RWPE2 (cell line): ENCODE data around the gene SCTR.

Source experiments
- ATAC-seq: fragments of 200-7000 bp; cut with Tn5 transposase; 3 replicates; pipeline ENCODE4 v1.9.1; 2021; ENCODE audit warnings: low read depth
- DNase-seq: peaks from one replicate; pipeline ENCODE4 v3.0.0-alpha.2; 2020; ENCODE audit warnings: low spot score
- H3K27ac ChIP-seq: fragments of 450-650 bp; 2 replicates; pipeline ENCODE4 v1.5.1; 2017; ENCODE audit warnings: mild to moderate bottlenecking; ENCODE audit not compliant: poor library complexity, severe bottlenecking
- H3K27me3 ChIP-seq: fragments of 250-450 bp; sonication (Bioruptor Pico); 2 replicates; pipeline ENCODE4 v1.5.1; 2021; ENCODE audit warnings: mild to moderate bottlenecking, moderate library complexity; ENCODE audit not compliant: insufficient read depth, poor library complexity, severe bottlenecking
- H3K36me3 ChIP-seq: fragments of 250-450 bp; sonication (Bioruptor Pico); 2 replicates; pipeline ENCODE4 v1.5.1; 2020; ENCODE audit warnings: low read depth, mild to moderate bottlenecking, moderate library complexity
- H3K4me1 ChIP-seq: fragments of 250-450 bp; sonication (Bioruptor Pico); 2 replicates; pipeline ENCODE4 v1.5.1; 2021; ENCODE audit warnings: mild to moderate bottlenecking, moderate library complexity; ENCODE audit not compliant: insufficient read depth, poor library complexity, severe bottlenecking
- H3K4me3 ChIP-seq: fragments of 250-450 bp; sonication (Bioruptor Pico); 2 replicates; pipeline ENCODE4 v1.5.1; 2021; ENCODE audit warnings: mild to moderate bottlenecking, moderate library complexity; ENCODE audit not compliant: severe bottlenecking
- H3K9me3 ChIP-seq: fragments of 250-450 bp; sonication (Bioruptor Pico); 2 replicates; pipeline ENCODE4 v1.5.1; 2021; ENCODE audit warnings: mild to moderate bottlenecking, moderate library complexity; ENCODE audit not compliant: severe bottlenecking
- TF ChIP-seq, protein P1 (sequence below): fragments of 450-650 bp; IDR thresholded peaks from one replicate; pipeline ENCODE4 v1.5.1; 2017; ENCODE audit warnings: mild to moderate bottlenecking, moderate library complexity; ENCODE audit not compliant: poor library complexity, severe bottlenecking

SCTR gene

DNA sequence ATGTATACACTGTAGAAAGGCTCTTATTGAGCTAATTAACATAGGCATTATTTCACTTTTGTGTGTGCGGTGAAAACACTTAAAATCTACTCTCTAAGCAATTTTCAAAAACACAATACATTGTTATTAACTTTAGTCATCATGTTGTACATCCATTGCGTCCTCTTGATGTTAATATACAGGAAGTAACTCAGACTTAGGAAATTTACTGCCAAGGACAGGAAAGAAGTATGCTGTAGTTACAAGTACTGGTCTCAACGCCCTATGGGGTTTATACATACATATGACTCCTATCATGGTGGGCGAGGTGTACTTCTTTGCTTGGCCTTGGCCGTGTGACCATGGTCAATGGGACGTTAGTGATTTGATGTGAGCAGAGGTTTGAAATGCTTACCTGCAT is 15.5 kb downstream of the SCTR start:
- H3K4me3 ChIP-seq, result no peak overlapping the region
- no peaks in the 10 kb centered on the region for H3K9me3 ChIP-seq
- TF ChIP-seq, protein P1, sequence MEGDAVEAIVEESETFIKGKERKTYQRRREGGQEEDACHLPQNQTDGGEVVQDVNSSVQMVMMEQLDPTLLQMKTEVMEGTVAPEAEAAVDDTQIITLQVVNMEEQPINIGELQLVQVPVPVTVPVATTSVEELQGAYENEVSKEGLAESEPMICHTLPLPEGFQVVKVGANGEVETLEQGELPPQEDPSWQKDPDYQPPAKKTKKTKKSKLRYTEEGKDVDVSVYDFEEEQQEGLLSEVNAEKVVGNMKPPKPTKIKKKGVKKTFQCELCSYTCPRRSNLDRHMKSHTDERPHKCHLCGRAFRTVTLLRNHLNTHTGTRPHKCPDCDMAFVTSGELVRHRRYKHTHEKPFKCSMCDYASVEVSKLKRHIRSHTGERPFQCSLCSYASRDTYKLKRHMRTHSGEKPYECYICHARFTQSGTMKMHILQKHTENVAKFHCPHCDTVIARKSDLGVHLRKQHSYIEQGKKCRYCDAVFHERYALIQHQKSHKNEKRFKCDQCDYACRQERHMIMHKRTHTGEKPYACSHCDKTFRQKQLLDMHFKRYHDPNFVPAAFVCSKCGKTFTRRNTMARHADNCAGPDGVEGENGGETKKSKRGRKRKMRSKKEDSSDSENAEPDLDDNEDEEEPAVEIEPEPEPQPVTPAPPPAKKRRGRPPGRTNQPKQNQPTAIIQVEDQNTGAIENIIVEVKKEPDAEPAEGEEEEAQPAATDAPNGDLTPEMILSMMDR, result no peak
- no peak overlapping the region for H3K27ac ChIP-seq
- H3K4me1 ChIP-seq, result no peaks in the 10 kb centered on the region
- no peaks in the 10 kb centered on the region for H3K36me3 ChIP-seq
- 0 out of 3 replicates have a peak, but pooled peaks have one; percentile 31 for ATAC-seq
- no peaks in the 10 kb centered on the region for H3K27me3 ChIP-seq
- DNase-seq, result no peak

DNA sequence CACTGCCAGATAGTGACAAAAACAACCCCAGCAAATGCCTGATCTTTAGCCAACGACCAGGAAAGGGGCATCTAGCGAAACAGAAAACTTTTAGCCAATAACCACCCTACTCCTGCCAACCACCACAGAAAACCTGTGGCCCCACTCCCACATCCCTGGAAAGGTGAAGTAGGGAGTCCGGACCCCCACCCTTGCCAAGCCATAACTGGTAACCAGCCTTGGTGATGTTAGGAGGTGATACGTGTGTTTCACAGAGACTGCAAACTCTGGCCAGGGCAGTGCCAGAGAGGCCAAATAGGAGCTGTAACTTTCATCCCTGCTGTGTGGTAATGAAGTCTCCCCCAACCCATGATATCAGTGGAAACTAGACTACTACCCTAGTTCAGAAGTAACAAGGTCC is 27.6 kb downstream of the SCTR start:
- DNase-seq, result no peak
- H3K27ac ChIP-seq, result no peak overlapping the region
- H3K27me3 ChIP-seq, result no peaks in the 10 kb centered on the region
- H3K9me3 ChIP-seq, result peaks cover 7% of the 10 kb centered on the region
- H3K36me3 ChIP-seq, result no peaks in the 10 kb centered on the region
- ATAC-seq, result no peak
- TF ChIP-seq, protein P1, result no peak
- no peak overlapping the region for H3K4me3 ChIP-seq
- peaks cover 10% of the 10 kb centered on the region for H3K4me1 ChIP-seq

DNA sequence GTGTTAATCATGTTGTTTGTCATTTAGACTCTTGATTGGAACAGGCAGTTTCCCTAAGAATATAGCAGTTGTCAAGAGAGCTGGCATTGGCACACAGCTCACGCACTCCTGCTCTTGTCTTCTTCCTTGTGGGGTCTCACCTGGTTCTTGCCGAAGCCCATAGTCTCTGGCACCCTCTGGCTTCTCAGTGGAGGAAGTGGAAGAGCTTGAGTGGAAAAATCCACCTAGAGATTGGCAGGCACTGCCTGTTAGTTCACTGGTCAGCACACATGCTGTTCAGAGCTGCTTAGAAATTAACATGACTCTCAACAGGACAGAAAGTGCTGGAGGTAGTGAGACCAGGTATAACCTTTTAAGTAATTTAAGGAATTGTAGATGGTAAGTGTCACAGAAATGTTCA is 28.3 kb downstream of the SCTR start:
- H3K27me3 ChIP-seq, result no peaks in the 10 kb centered on the region
- no peak overlapping the region for H3K27ac ChIP-seq
- DNase-seq, result no peak
- no peak for ATAC-seq
- peaks cover 13% of the 10 kb centered on the region for H3K4me1 ChIP-seq
- peaks cover 7% of the 10 kb centered on the region for H3K9me3 ChIP-seq
- no peak overlapping the region for H3K4me3 ChIP-seq
- TF ChIP-seq, protein P1, result no peak
- no peaks in the 10 kb centered on the region for H3K36me3 ChIP-seq

DNA sequence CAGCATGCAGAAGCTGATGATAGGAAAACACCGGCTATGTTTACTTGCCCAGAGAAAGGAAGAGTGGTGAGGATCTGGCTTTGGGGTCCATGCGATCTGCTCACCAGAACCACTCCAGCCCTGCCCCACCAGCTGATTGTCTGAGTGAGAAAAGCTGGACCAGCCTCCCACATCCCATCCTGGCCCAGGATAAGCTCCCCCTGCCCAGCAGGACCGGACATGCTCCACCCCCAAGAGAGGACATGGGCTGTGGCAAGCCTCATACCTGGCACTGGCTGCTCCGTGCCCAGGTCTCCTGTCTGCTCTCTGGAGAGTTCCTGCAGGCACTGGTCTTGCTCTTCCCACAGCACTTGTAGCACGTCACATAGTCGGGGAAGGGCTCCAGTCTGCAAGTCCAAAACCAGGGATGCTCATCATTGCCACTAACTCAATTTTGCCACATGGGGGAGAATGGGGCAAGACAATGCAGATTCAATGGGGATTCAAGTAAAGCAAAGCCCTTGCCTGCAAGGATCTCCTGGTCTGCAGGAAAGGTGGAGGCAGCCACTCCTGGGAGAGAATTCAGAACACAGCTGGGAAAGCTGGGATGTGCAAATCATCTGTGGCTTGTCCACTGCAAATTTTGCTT is 30.0 kb downstream of the SCTR start:
- Histone ChIP-seq H3K4me3 (no peak overlapping the region), H3K27me3 (no peaks in the 10 kb centered on the region), H3K4me1 (peaks cover 13% of the 10 kb centered on the region), H3K27ac (no peak overlapping the region), H3K9me3 (peaks cover 5% of the 10 kb centered on the region), H3K36me3 (no peaks in the 10 kb centered on the region)
- no peak for DNase-seq
- no peak for ATAC-seq
- TF ChIP-seq, protein P1, result no peak

DNA sequence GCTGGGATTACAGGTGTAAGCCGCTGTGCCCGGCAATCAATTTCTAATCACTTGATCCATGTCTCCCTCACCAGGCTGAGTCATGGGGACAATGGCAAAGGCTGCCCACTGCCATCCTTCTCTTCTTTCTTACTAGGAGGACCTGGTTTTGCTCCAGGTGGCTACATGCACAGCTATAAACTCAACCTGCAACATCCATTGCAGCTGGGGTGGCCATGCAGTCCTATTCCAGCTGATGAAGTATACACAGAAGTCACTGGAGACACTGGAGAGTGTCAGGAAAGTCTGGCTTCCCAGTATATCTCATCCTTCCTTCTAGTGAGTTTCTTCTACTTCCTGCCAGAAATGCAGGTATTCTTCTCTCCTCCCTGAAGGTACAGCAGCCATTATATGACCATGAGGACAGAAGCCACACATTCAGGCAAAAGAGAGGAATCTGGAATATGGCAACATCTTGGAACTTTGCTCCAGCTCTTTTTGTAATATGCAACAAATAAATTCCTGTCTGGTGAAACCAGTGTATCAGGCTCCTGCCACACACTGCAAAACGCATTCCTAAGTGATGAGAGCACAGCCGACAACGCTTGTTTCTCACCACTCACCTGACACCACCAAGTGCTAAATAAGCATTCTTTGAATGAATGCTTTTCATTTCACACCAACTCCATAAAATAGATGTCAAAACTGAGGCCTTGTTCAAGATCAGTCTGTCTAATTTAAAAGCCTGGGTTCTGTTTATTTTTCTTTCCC is 32.3 kb downstream of the SCTR start:
- TF ChIP-seq, protein P1, result no peak
- peak overlapping the region; percentile 79 for H3K27ac ChIP-seq
- no peaks in the 10 kb centered on the region for H3K36me3 ChIP-seq
- no peaks in the 10 kb centered on the region for H3K27me3 ChIP-seq
- DNase-seq (no peak), ATAC-seq (peak; percentile 96)
- no peaks in the 10 kb centered on the region for H3K9me3 ChIP-seq
- no peak overlapping the region for H3K4me3 ChIP-seq
- peaks cover 13% of the 10 kb centered on the region for H3K4me1 ChIP-seq
